Kidney epithelial cell (primary cell): ENCODE measurements around the gene DOCK1. TPM values are rescaled to one million over a fixed set of nuclear protein-coding genes. Genes with fewer than 3 reads are reported as not detected.

Source experiments
- DNase-seq: peaks from one replicate; pipeline ENCODE4 v3.0.0-alpha.2; 2010; ENCODE audit warnings: low read depth
- H3K27me3 ChIP-seq: 2 replicates; pipeline ENCODE4 v1.6.0; 2011; ENCODE audit warnings: low read length; ENCODE audit not compliant: control insufficient read depth, insufficient read depth
- H3K36me3 ChIP-seq: 2 replicates; pipeline ENCODE4 v1.5.1; 2011; ENCODE audit warnings: low read length; ENCODE audit not compliant: control insufficient read depth, insufficient read depth
- H3K4me3 ChIP-seq: 2 replicates; pipeline ENCODE4 v1.5.1; 2011; ENCODE audit warnings: low read depth, mild to moderate bottlenecking, control low read depth, low read length
- CTCF ChIP-seq: IDR thresholded peaks from 2 replicates; pipeline ENCODE4 v1.5.1; 2011; ENCODE audit warnings: mild to moderate bottlenecking, moderate library complexity, low read length, control low read depth, inconsistent platforms; ENCODE audit not compliant: insufficient read depth, poor library complexity, severe bottlenecking
- total RNA-seq: library from RNA; depleted of rRNA; stranded (reverse); fragments of >200 nt; gene quantifications from 2 replicates; pipeline ENCODE4 v1.2.3, GENCODE V29; 2015

DOCK1 gene
- total RNA-seq, 1 donor from 2014 or later, result 39.5 TPM

- no peaks in the 10 kb centered on the region for H3K36me3 ChIP-seq
Observed at GRCh38 chr10:127414024-127414423, 508.8 kb downstream of the DOCK1 start.

GRCh38 chr10:127415116-127415515 is 509.9 kb downstream of the DOCK1 start:
- Histone ChIP-seq H3K36me3 (peaks cover 1% of the 10 kb centered on the region), H3K4me3 (no peak overlapping the region), H3K27me3 (no peaks in the 10 kb centered on the region)
- TF ChIP-seq CTCF, result no peak
- no peak for DNase-seq

More at GRCh38 chr10:127414024-127414423, 508.8 kb downstream of the DOCK1 start:
- Histone ChIP-seq H3K4me3 (no peak overlapping the region), H3K27me3 (no peaks in the 10 kb centered on the region)
- no peak for TF ChIP-seq CTCF
- no peak for DNase-seq

- no peak overlapping the region for H3K4me3 ChIP-seq
- DNase-seq, result no peak
- H3K36me3 ChIP-seq, result peaks cover 1% of the 10 kb centered on the region
- TF ChIP-seq CTCF, result no peak
- no peaks in the 10 kb centered on the region for H3K27me3 ChIP-seq
Observed at GRCh38 chr10:127415901-127416581, 510.8 kb downstream of the DOCK1 start.

GRCh38 chr10:127417031-127417430 is 511.8 kb downstream of the DOCK1 start:
- no peaks in the 10 kb centered on the region for H3K27me3 ChIP-seq
- no peak for DNase-seq
- no peak overlapping the region for H3K4me3 ChIP-seq
- peaks cover 1% of the 10 kb centered on the region for H3K36me3 ChIP-seq
- no peak for TF ChIP-seq CTCF

GRCh38 chr10:127417686-127418401 is 512.6 kb downstream of the DOCK1 start:
- H3K4me3 ChIP-seq, result no peak overlapping the region
- H3K27me3 ChIP-seq, result no peaks in the 10 kb centered on the region
- no peak for TF ChIP-seq CTCF
- peaks cover 1% of the 10 kb centered on the region for H3K36me3 ChIP-seq
- no peak for DNase-seq
